Mesothelial cell of epicardium (in vitro differentiated cells): Measurements from ENCODE around the gene ATXN1. TPM values are rescaled to one million over a fixed set of nuclear protein-coding genes. Genes with fewer than 3 reads are reported as not detected.

Source experiments
- DNase-seq, 2 experiments: peaks; one replicate each; pipeline ENCODE4 v3.0.0; 2021; ENCODE audit warnings: low spot score in 2 of 2; ENCODE audit not compliant: unreplicated experiment in 2 of 2
- H3K27ac Mint-ChIP-seq: 2 replicates; pipeline ENCODE4 v1.8.0; 2021; ENCODE audit warnings: mixed read lengths
- H3K27me3 Mint-ChIP-seq: 2 replicates; pipeline ENCODE4 v1.8.0; 2021; ENCODE audit warnings: low read depth, mixed read lengths
- H3K36me3 Mint-ChIP-seq: 2 replicates; pipeline ENCODE4 v1.8.0; 2021; ENCODE audit warnings: mixed read lengths
- H3K4me1 Mint-ChIP-seq: 2 replicates; pipeline ENCODE4 v1.8.0; 2021; ENCODE audit warnings: mixed read lengths
- H3K4me3 Mint-ChIP-seq: 2 replicates; pipeline ENCODE4 v1.8.0; 2021; ENCODE audit warnings: mild to moderate bottlenecking, moderate library complexity, mixed read lengths
- H3K9me3 Mint-ChIP-seq: 2 replicates; pipeline ENCODE4 v1.8.0; 2021; ENCODE audit warnings: mixed read lengths
- CTCF ChIP-seq: fragments of 200-600 bp; sonication (generic); IDR thresholded peaks from one replicate; pipeline ENCODE4 v1.5.0; 2021; ENCODE audit warnings: antibody characterized with exemption; ENCODE audit not compliant: unreplicated experiment
- total RNA-seq: library from RNA; stranded (reverse); gene quantifications from 3 replicates; pipeline ENCODE4 v1.2.1, GENCODE V29; 2021

The ATXN1 gene
- total RNA-seq, 1 donor from 2014 or later, result 59.5 TPM

- H3K27me3 Mint-ChIP-seq, result no peaks in the 10 kb centered on the region
- peaks cover 1% of the 10 kb centered on the region for H3K36me3 Mint-ChIP-seq
- H3K4me1 Mint-ChIP-seq, result peaks cover 7% of the 10 kb centered on the region
- TF ChIP-seq CTCF, result no peak
- H3K9me3 Mint-ChIP-seq, result no peaks in the 10 kb centered on the region
- no peak overlapping the region for H3K4me3 Mint-ChIP-seq
- DNase-seq, result no peak
- no peak overlapping the region for H3K27ac Mint-ChIP-seq
Measured at GRCh38 chr6:16352821-16353438, 408.3 kb downstream of the ATXN1 start.

GRCh38 chr6:16352258-16352635 lies 409.0 kb downstream of the ATXN1 start:
- H3K27ac Mint-ChIP-seq, result peak overlapping the region; percentile 18
- DNase-seq, result no peak
- no peak overlapping the region for H3K4me3 Mint-ChIP-seq
- no peak for TF ChIP-seq CTCF
- H3K36me3 Mint-ChIP-seq, result peaks cover 4% of the 10 kb centered on the region
- peaks cover 9% of the 10 kb centered on the region for H3K4me1 Mint-ChIP-seq
- H3K27me3 Mint-ChIP-seq, result no peaks in the 10 kb centered on the region
- H3K9me3 Mint-ChIP-seq, result no peaks in the 10 kb centered on the region

- no peaks in the 10 kb centered on the region for H3K27me3 Mint-ChIP-seq
- peaks cover 4% of the 10 kb centered on the region for H3K36me3 Mint-ChIP-seq
- TF ChIP-seq CTCF, result no peak
- peaks cover 21% of the 10 kb centered on the region for H3K4me1 Mint-ChIP-seq
- H3K4me3 Mint-ChIP-seq, result no peak overlapping the region
- H3K9me3 Mint-ChIP-seq, result no peaks in the 10 kb centered on the region
- H3K27ac Mint-ChIP-seq, result peak overlapping the region; percentile 44
- no peak for DNase-seq
Measured at GRCh38 chr6:16349544-16349943, 411.7 kb downstream of the ATXN1 start.

GRCh38 chr6:16346831-16347230 lies 414.4 kb downstream of the ATXN1 start:
- DNase-seq, result no peak

GRCh38 chr6:16345449-16346330 lies 415.6 kb downstream of the ATXN1 start:
- H3K27me3 Mint-ChIP-seq, result no peaks in the 10 kb centered on the region
- no peak for DNase-seq
- H3K9me3 Mint-ChIP-seq, result peaks cover 10% of the 10 kb centered on the region
- H3K36me3 Mint-ChIP-seq, result peaks cover 12% of the 10 kb centered on the region
- no peak for TF ChIP-seq CTCF
- peaks cover 17% of the 10 kb centered on the region for H3K4me1 Mint-ChIP-seq
- no peak overlapping the region for H3K4me3 Mint-ChIP-seq
- peak overlapping the region; percentile 44 for H3K27ac Mint-ChIP-seq

More at GRCh38 chr6:16346831-16347230, 414.4 kb downstream of the ATXN1 start:
- H3K4me1 Mint-ChIP-seq, result peaks cover 20% of the 10 kb centered on the region
- TF ChIP-seq CTCF, result no peak
- no peaks in the 10 kb centered on the region for H3K27me3 Mint-ChIP-seq
- no peak overlapping the region for H3K4me3 Mint-ChIP-seq
- peaks cover 5% of the 10 kb centered on the region for H3K9me3 Mint-ChIP-seq
- no peak overlapping the region for H3K27ac Mint-ChIP-seq
- peaks cover 7% of the 10 kb centered on the region for H3K36me3 Mint-ChIP-seq
